H9 (cell line): ENCODE data around the gene COA1. TPM values are rescaled to one million over a fixed set of nuclear protein-coding genes. Genes with fewer than 3 reads are reported as not detected.

Source experiments
- DNase-seq: peaks from one replicate; pipeline ENCODE4 v3.0.0-alpha.2; 2017
- H2AFZ ChIP-seq: one replicate; pipeline ENCODE4 v1.6.1; 2013; ENCODE audit warnings: mild to moderate bottlenecking, low read length, control low read depth, moderate library complexity
- H2AK5ac ChIP-seq: 2 replicates; pipeline ENCODE4 v1.6.1; 2013; ENCODE audit warnings: low read length, control low read depth, mixed read lengths; ENCODE audit not compliant: insufficient read length
- H2BK120ac ChIP-seq: one replicate; pipeline ENCODE4 v1.6.1; 2013; ENCODE audit warnings: low read depth, mild to moderate bottlenecking, low read length, control low read depth, inconsistent platforms; ENCODE audit not compliant: poor library complexity, severe bottlenecking
- H2BK12ac ChIP-seq: 2 replicates; pipeline ENCODE4 v1.6.1; 2013; ENCODE audit warnings: low read length, control low read depth, mixed read lengths, low read depth; ENCODE audit not compliant: insufficient read length
- H2BK15ac ChIP-seq: 2 replicates; pipeline ENCODE4 v1.6.1; 2013; ENCODE audit warnings: low read depth, low read length, control low read depth
- H2BK20ac ChIP-seq: one replicate; pipeline ENCODE4 v1.6.1; 2013; ENCODE audit warnings: low read depth, mild to moderate bottlenecking, low read length, control low read depth, inconsistent platforms; ENCODE audit not compliant: poor library complexity, severe bottlenecking
- H2BK5ac ChIP-seq: 2 replicates; pipeline ENCODE4 v1.6.1; 2013; ENCODE audit warnings: low read length, control low read depth, mixed read lengths; ENCODE audit not compliant: insufficient read length
- H3K14ac ChIP-seq: 2 replicates; pipeline ENCODE4 v1.6.1; 2013; ENCODE audit warnings: low read length, control low read depth; ENCODE audit not compliant: insufficient read depth
- H3K18ac ChIP-seq: 2 replicates; pipeline ENCODE4 v1.6.1; 2013; ENCODE audit warnings: low read depth, mild to moderate bottlenecking, mixed read lengths, low read length, control low read depth; ENCODE audit not compliant: insufficient read length
- H3K23ac ChIP-seq: 2 replicates; pipeline ENCODE4 v1.6.1; 2013; ENCODE audit warnings: low read length, control low read depth, mixed read lengths, low read depth; ENCODE audit not compliant: insufficient read length
- H3K23me2 ChIP-seq: 2 replicates; pipeline ENCODE4 v1.6.1; 2013; ENCODE audit warnings: low read depth, mild to moderate bottlenecking, mixed read lengths, low read length, control low read depth; ENCODE audit not compliant: insufficient read length, poor library complexity, severe bottlenecking
- H3K27ac ChIP-seq: 2 replicates; pipeline ENCODE4 v1.5.1; 2013; ENCODE audit warnings: low read length, control low read depth, mixed read lengths, low read depth; ENCODE audit not compliant: insufficient read length
- H3K27me3 ChIP-seq: 2 replicates; pipeline ENCODE4 v1.6.1; 2013; ENCODE audit warnings: low read length, control low read depth, inconsistent platforms; ENCODE audit not compliant: insufficient read depth
- H3K4ac ChIP-seq: 2 replicates; pipeline ENCODE4 v1.6.1; 2013; ENCODE audit warnings: low read depth, mild to moderate bottlenecking, control low read depth, inconsistent platforms, low read length, moderate library complexity
- H3K4me1 ChIP-seq: 2 replicates; pipeline ENCODE4 v1.6.1; 2013; ENCODE audit warnings: low read length, control low read depth, inconsistent platforms; ENCODE audit not compliant: insufficient read depth
- H3K4me2 ChIP-seq: 2 replicates; pipeline ENCODE4 v1.6.1; 2013; ENCODE audit warnings: low read length, control low read depth, mixed read lengths; ENCODE audit not compliant: insufficient read length, insufficient read depth
- H3K56ac ChIP-seq: 2 replicates; pipeline ENCODE4 v1.6.1; 2013; ENCODE audit warnings: low read depth, mild to moderate bottlenecking, mixed read lengths, low read length, control low read depth; ENCODE audit not compliant: insufficient read length
- H3K79me1 ChIP-seq: 2 replicates; pipeline ENCODE4 v1.6.1; 2013; ENCODE audit warnings: low read depth, mild to moderate bottlenecking, moderate library complexity, low read length, control low read depth, inconsistent platforms; ENCODE audit not compliant: insufficient read depth, poor library complexity, severe bottlenecking
- H3K79me2 ChIP-seq: 2 replicates; pipeline ENCODE4 v1.6.1; 2013; ENCODE audit warnings: low read length, control low read depth, inconsistent platforms; ENCODE audit not compliant: insufficient read depth
- H3K9ac ChIP-seq: 2 replicates; pipeline ENCODE4 v1.6.1; 2013; ENCODE audit warnings: low read length, control low read depth, mixed read lengths; ENCODE audit not compliant: insufficient read length; ENCODE audit errors: extremely low read depth
- H3K9me3 ChIP-seq: one replicate; pipeline ENCODE4 v1.6.1; 2013; ENCODE audit warnings: low read depth, low read length, inconsistent platforms; ENCODE audit not compliant: control insufficient read depth
- H3T11ph ChIP-seq: one replicate; pipeline ENCODE4 v1.6.1; 2013; ENCODE audit warnings: mild to moderate bottlenecking, low read length, control low read depth, inconsistent platforms
- H4K20me1 ChIP-seq: one replicate; pipeline ENCODE4 v1.6.1; 2013; ENCODE audit not compliant: control insufficient read depth, insufficient read length, insufficient read depth
- H4K5ac ChIP-seq: 2 replicates; pipeline ENCODE4 v1.6.1; 2013; ENCODE audit warnings: low read depth, mild to moderate bottlenecking, mixed read lengths, low read length, control low read depth; ENCODE audit not compliant: insufficient read length
- H4K8ac ChIP-seq: replicated peaks from 2 replicates; pipeline ENCODE4 v1.6.1; 2013; ENCODE audit warnings: low read length, control low read depth, mixed read lengths, low read depth; ENCODE audit not compliant: insufficient read length
- H4K91ac ChIP-seq: 2 replicates; pipeline ENCODE4 v1.6.1; 2013; ENCODE audit warnings: low read depth, mild to moderate bottlenecking, moderate library complexity, mixed read lengths, low read length, control low read depth; ENCODE audit not compliant: insufficient read length
- H3K27ac Mint-ChIP-seq, 3 experiments: 2 replicates in 2 of 3; 3 replicates in 1 of 3; pipeline ENCODE4 v1.8.0; 2020 to 2021; ENCODE audit warnings: mixed read lengths in 3 of 3, mild to moderate bottlenecking in 1 of 3, moderate library complexity in 1 of 3
- H3K27me3 Mint-ChIP-seq: 2 replicates; pipeline ENCODE4 v1.8.0; 2021; ENCODE audit warnings: low read depth, mild to moderate bottlenecking, moderate library complexity, mixed read lengths
- H3K36me3 Mint-ChIP-seq, 3 experiments: 2 replicates in 2 of 3; 3 replicates in 1 of 3; pipeline ENCODE4 v1.8.0; 2020 to 2021; ENCODE audit warnings: low read depth in 3 of 3, mixed read lengths in 3 of 3; ENCODE audit not compliant: insufficient read depth in 1 of 3
- H3K4me1 Mint-ChIP-seq, 2 experiments: 2 replicates each; pipeline ENCODE4 v1.8.0; 2020; ENCODE audit warnings: mixed read lengths in 2 of 2
- H3K4me3 Mint-ChIP-seq, 2 experiments: 2 replicates in 1 of 2; 3 replicates in 1 of 2; pipeline ENCODE4 v1.8.0; 2020 to 2021; ENCODE audit warnings: mild to moderate bottlenecking in 2 of 2, mixed read lengths in 2 of 2, moderate library complexity in 1 of 2
- H3K9me3 Mint-ChIP-seq, 2 experiments: 2 replicates in 1 of 2; 3 replicates in 1 of 2; pipeline ENCODE4 v1.8.0; 2020; ENCODE audit warnings: mild to moderate bottlenecking in 2 of 2, mixed read lengths in 2 of 2, moderate library complexity in 1 of 2
- WGBS: extraction: QIAGEN DNeasy Blood & Tissue Kit; methylation state at CpG from one replicate; pipeline ENCODE4 v1.1.7; 2013; ENCODE audit warnings: missing lambda C conversion rate, low lambda C conversion rate, mixed read lengths; ENCODE audit not compliant: insufficient read length; ENCODE audit errors: extremely low coverage; 5-methylcytosine and 5-hydroxymethylcytosine counted together
- total RNA-seq: library from RNA; stranded (reverse); gene quantifications from 2 replicates; pipeline ENCODE4 v1.2.1, GENCODE V29; 2021
- TF ChIP-seq, protein P1 (sequence below): fragments of 200-600 bp; sonication (generic); conservative IDR thresholded peaks from 3 replicates; pipeline ENCODE4 v1.8.0; 2021; ENCODE audit warnings: antibody characterized with exemption, mild to moderate bottlenecking

COA1 gene
- total RNA-seq, 1 experiment from 2014 or later, result 138 TPM

- no peak overlapping the region for H2BK12ac ChIP-seq
- H3T11ph ChIP-seq, result no peak overlapping the region
- WGBS, result no CpG with 5 or more reads among the region's 3 CpGs
- H3K27ac ChIP-seq, result no peak overlapping the region
- no peak overlapping the region for H3K23ac ChIP-seq
- H2AFZ ChIP-seq, result no peak overlapping the region
- Mint-ChIP-seq H3K4me3 (no peak overlapping the region), H3K9me3 (no peaks in the 10 kb centered on the region), H3K27me3 (no peaks in the 10 kb centered on the region), H3K4me1 (peaks cover 45% of the 10 kb centered on the region in 2 experiments), H3K36me3 (peaks cover 2 to 14% (median 10%) of the 10 kb centered on the region in 3 experiments; a peak in 6 of 7 replicates), H3K27ac (no peak overlapping the region)
- H3K9me3 ChIP-seq, result no peaks in the 10 kb centered on the region
- TF ChIP-seq, protein P1, sequence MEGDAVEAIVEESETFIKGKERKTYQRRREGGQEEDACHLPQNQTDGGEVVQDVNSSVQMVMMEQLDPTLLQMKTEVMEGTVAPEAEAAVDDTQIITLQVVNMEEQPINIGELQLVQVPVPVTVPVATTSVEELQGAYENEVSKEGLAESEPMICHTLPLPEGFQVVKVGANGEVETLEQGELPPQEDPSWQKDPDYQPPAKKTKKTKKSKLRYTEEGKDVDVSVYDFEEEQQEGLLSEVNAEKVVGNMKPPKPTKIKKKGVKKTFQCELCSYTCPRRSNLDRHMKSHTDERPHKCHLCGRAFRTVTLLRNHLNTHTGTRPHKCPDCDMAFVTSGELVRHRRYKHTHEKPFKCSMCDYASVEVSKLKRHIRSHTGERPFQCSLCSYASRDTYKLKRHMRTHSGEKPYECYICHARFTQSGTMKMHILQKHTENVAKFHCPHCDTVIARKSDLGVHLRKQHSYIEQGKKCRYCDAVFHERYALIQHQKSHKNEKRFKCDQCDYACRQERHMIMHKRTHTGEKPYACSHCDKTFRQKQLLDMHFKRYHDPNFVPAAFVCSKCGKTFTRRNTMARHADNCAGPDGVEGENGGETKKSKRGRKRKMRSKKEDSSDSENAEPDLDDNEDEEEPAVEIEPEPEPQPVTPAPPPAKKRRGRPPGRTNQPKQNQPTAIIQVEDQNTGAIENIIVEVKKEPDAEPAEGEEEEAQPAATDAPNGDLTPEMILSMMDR, result no peak; the same call in 2 of the 3 replicates
- no peak overlapping the region for H2AK5ac ChIP-seq
- peaks cover 5% of the 10 kb centered on the region for H3K79me1 ChIP-seq
- H4K20me1 ChIP-seq, result no peaks in the 10 kb centered on the region
- no peak overlapping the region for H3K4ac ChIP-seq
- DNase-seq, result no peak
- H2BK15ac ChIP-seq, result no peak overlapping the region
- H3K23me2 ChIP-seq, result no peaks in the 10 kb centered on the region
- no peak overlapping the region for H3K18ac ChIP-seq
- no peak overlapping the region for H4K91ac ChIP-seq
- no peak overlapping the region for H2BK20ac ChIP-seq
- peaks cover 13% of the 10 kb centered on the region; the same call in 1 of the 2 replicates for H3K4me1 ChIP-seq
- H3K79me2 ChIP-seq, result no peaks in the 10 kb centered on the region; the same call in 1 of the 2 replicates
- H4K5ac ChIP-seq, result no peak overlapping the region
- H3K14ac ChIP-seq, result no peak overlapping the region
- H4K8ac ChIP-seq, result no peak overlapping the region
- H3K27me3 ChIP-seq, result no peaks in the 10 kb centered on the region
- no peak overlapping the region for H3K9ac ChIP-seq
- no peak overlapping the region for H3K56ac ChIP-seq
- no peak overlapping the region for H2BK5ac ChIP-seq
- H3K4me2 ChIP-seq, result no peak overlapping the region
- no peak overlapping the region for H2BK120ac ChIP-seq
These were observed 73.7 kb downstream of the COA1 start for GRCh38 chr7:43655584-43655983.
